Fibroblast of villous mesenchyme (primary cell): ENCODE data around the gene MYO3B. TPM values are rescaled to one million over a fixed set of nuclear protein-coding genes. Genes with fewer than 3 reads are reported as not detected.

ENCODE experiments used
- DNase-seq: peaks from one replicate; pipeline ENCODE4 v3.0.0-alpha.2; 2010; ENCODE audit warnings: low read depth
- H3K4me3 ChIP-seq: 2 replicates; pipeline ENCODE4 v1.5.1; 2011; ENCODE audit warnings: low read depth, mild to moderate bottlenecking, low read length
- CTCF ChIP-seq: IDR thresholded peaks from 2 replicates; pipeline ENCODE4 v1.5.1; 2012; ENCODE audit warnings: low read depth, mild to moderate bottlenecking, low read length; ENCODE audit not compliant: insufficient read depth
- total RNA-seq: library from RNA; depleted of rRNA; stranded (reverse); fragments of >200 nt; gene quantifications from 2 replicates; pipeline ENCODE4 v1.2.3, GENCODE V29; 2012

Gene MYO3B
- total RNA-seq, 1 donor = under 0.01 TPM

- no peak overlapping the region for H3K4me3 ChIP-seq
- DNase-seq = no peak
- no peak for TF ChIP-seq CTCF
Observed at GRCh38 chr2:170553748-170554147, 375.8 kb downstream of the MYO3B start.

DNA sequence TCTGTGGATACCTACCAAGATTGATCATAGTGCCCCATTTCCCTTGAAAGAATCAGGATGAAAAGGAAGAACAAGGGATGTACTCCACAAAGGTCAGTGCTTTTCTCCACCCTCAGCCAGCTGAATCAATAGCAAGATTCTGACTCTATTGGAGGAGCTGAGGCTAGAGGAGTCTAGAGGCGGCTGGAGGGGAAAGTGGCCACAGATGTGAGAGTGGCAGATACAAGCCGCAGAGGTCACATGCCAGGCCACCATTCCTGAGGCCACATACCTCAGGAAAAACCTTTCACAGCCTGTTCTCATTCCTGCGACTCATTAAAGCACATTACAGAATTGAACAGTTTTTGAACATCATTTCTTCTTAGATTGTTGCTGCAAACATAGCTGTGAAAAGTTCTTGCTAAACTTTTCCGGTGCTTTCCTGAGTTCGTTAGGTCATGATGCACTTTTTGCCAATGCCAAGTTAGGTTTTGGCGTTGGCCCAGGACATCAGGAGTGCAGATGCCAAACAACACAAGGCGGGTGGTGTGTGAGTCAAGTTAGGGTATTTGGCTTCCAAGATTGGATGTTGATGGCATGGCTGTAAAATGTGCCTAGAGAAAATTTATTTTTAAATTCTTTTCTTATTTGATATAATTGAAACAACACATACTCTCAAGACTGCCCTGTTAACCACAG lies 376.5 kb downstream of the MYO3B start:
- TF ChIP-seq CTCF = no peak
- no peak overlapping the region for H3K4me3 ChIP-seq
- DNase-seq = peak; percentile 10

GRCh38 chr2:170562928-170563327 lies 385.0 kb downstream of the MYO3B start:
- no peak for TF ChIP-seq CTCF
- DNase-seq = no peak
- no peak overlapping the region for H3K4me3 ChIP-seq

DNA sequence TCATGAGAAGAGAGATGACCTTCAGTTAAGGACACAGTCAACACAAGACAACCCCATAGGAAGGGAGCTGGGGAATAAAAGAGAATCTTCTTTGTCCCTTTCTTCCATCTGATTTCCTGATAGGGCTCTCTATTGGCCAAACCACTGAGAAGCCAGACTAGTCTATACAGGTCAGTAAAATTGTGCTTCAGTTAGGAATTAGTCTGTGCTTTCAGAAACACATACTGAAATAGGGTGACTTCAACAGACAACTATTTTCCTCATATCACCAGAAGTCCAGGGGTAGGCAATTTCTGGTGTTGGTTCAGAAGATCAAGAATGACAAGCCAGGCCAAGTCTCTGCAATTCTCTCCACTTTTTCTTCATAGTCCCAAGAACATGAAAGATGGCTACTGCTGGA lies 385.5 kb downstream of the MYO3B start:
- no peak for TF ChIP-seq CTCF
- DNase-seq = no peak
- H3K4me3 ChIP-seq = no peak overlapping the region

- no peak overlapping the region for H3K4me3 ChIP-seq
- no peak for DNase-seq
- TF ChIP-seq CTCF = no peak
Observed at GRCh38 chr2:170566138-170566537, 388.2 kb downstream of the MYO3B start.

- H3K4me3 ChIP-seq = no peak overlapping the region
- TF ChIP-seq CTCF = no peak
- no peak for DNase-seq
Observed at GRCh38 chr2:170567429-170567828, 389.5 kb downstream of the MYO3B start.

- H3K4me3 ChIP-seq = no peak overlapping the region
- no peak for DNase-seq
- no peak for TF ChIP-seq CTCF
Observed at GRCh38 chr2:170568511-170568910, 390.6 kb downstream of the MYO3B start.
